GM21526 (cell line): ENCODE results near the gene TNPO3.

Experiments used
- ATAC-seq: cut with Tn5 transposase; IDR thresholded peaks from one replicate; pipeline ENCODE4 v1.9.1; 2021; ENCODE audit warnings: moderate library complexity; ENCODE audit not compliant: unreplicated experiment, low FRiP score

The TNPO3 gene

GRCh38 chr7:129054438-129055293, at the start of gene TNPO3:
TNPO3 (minus strand) TSS chr7:129055111; CDS start chr7:129054770, 341 bp downstream.
- ATAC-seq = peak; percentile 85

- no peak for ATAC-seq
Observed at GRCh38 chr7:129103561-129104324, 48.8 kb upstream of the TNPO3 start.

- no peak for ATAC-seq
Observed at GRCh38 chr7:129101746-129102145, 46.8 kb upstream of the TNPO3 start.

- ATAC-seq = no peak
Observed at GRCh38 chr7:129100827-129101166, 45.9 kb upstream of the TNPO3 start.

GRCh38 chr7:129098409-129099084, 43.6 kb upstream of the TNPO3 start:
- ATAC-seq = no peak

GRCh38 chr7:129095258-129095657, 40.3 kb upstream of the TNPO3 start:
- peak; percentile 67 for ATAC-seq

- no peak for ATAC-seq
Observed at GRCh38 chr7:129094501-129094900, 39.6 kb upstream of the TNPO3 start.

GRCh38 chr7:129093867-129094456, 39.1 kb upstream of the TNPO3 start:
- ATAC-seq = no peak

GRCh38 chr7:129091484-129092002, 36.6 kb upstream of the TNPO3 start:
- peak; percentile 52 for ATAC-seq

- no peak for ATAC-seq
Observed at GRCh38 chr7:129090300-129090907, 35.5 kb upstream of the TNPO3 start.

GRCh38 chr7:129089521-129090212, 34.8 kb upstream of the TNPO3 start:
- ATAC-seq = peak; percentile 52

- no peak for ATAC-seq
Observed at GRCh38 chr7:129084801-129085551, 30.1 kb upstream of the TNPO3 start.

- ATAC-seq = no peak
Observed at GRCh38 chr7:129083525-129083924, 28.6 kb upstream of the TNPO3 start.

GRCh38 chr7:129078455-129078854, 23.5 kb upstream of the TNPO3 start:
- no peak for ATAC-seq

- ATAC-seq = no peak
Observed at GRCh38 chr7:129076886-129077285, 22.0 kb upstream of the TNPO3 start.

GRCh38 chr7:129074994-129075393, 20.1 kb upstream of the TNPO3 start:
- no peak for ATAC-seq

- ATAC-seq = no peak
Observed at GRCh38 chr7:129074361-129074871, 19.5 kb upstream of the TNPO3 start.

GRCh38 chr7:129073738-129074137, 18.8 kb upstream of the TNPO3 start:
- ATAC-seq = no peak

GRCh38 chr7:129073204-129073603, 18.3 kb upstream of the TNPO3 start:
- no peak for ATAC-seq
